ENCODE data around the gene SEPTIN10.
"Not testable (repeated sequence)": the region's sequence is repeated elsewhere in the genome, so short reads cannot be mapped to it uniquely, and the experiment has no call there.

The SEPTIN10 gene

DNA sequence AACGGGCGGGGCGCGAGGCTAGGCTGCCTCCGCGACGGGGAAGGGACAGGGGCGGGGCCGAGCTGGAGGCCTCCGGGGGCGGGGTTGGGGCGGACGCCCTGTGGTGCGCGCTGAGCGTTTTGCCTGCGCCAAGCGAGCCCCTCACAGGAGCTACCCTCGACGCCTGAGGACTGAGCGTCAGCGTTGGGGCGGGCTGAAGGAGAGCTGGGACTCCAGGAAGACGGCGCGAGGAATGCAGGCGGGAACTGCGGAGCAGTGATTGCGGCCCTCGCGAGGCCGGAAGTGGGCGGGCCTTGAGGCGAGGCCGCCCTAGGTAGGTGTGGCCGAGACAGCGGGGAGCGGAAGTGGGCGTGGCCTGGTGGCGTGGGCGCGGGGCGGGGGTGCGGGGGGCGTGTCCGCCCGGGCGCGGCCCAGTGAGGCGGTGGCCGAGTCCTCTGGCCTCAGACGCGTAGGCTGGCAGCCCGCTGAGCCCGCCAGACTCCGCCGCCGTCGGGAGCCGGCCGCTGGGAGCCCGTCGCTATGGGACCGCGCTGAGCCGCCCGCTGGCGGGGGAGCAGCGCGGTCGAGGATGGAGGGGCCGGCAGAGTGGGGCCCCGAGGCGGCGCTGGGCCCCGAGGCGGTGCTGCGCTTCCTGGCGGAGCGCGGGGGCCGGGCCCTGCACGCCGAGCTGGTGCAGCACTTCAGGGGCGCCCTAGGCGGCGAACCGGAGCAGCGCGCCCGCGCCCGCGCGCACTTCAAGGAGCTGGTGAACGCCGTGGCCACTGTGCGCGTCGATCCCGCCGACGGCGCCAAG, at the start of gene SEPTIN10, which contains the start of gene SOWAHC:
Gene SEPTIN10 (minus strand): TSS at position 45 of the 793 bp plus-strand sequence. CDS start 139 bp downstream, outside the sequence.
Gene SOWAHC (plus strand): TSS at position 443 of the 793 bp plus-strand sequence. CDS start 126 bp downstream, at position 569.
- FAIRE-seq = peak; percentile 17

DNA sequence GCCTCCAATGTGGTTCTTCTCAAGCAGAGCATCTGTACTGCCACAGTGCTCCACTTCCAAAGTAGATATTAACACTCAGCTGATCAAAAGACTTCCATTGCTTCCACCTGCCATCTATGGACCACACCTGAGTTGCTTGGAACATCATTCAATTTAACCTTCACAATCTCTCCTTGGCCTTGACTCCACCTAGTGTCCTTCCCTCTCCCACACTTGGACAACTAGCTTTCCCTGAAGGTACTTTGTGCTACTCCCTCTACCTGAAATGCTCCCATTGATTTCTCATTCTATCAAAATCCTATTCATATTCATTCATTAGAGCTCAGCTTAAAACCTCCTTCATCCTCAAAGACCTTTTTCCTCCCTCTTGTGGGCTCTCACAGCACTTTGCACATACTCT, 49.1 kb upstream of the SEPTIN10 start:
- no peak for FAIRE-seq

DNA sequence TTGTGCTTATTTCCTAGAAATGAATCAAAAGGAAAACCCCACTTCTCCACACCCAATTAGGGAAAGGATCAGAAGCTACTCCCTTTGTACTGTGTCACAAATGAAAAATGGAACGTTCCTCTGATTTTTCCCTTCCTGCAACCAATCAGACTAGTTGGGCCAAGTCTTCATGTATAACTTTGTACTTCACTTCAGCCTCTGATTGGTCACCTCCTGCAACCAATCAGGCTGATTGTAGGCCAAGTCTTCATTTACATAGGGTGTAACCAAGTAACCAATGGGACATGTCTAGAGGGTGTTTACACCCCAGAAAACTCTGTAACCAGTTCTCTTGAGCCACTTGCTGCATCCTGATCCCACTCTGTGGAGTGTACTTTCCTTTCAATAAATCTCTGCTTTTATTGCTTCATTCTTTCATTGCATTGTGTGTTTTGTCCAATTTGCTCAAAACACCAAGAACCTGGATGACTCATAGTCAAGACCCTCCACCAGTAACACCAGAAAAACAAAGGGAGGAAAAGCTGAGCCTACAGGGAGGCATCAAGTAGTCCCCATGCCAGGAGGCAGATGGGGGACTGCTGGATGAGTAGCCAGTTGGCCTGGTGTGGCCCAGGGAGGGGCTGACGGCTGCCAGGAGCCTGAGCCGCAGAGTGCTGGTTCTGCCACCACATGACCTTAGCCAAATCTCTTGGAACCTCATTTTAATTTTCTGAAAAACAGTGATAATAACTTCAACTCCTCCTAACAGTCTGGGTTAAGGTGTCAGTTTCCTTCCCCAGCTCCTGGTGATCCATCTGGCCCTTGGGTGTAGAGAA, 46.5 kb upstream of the SEPTIN10 start:
- no peak for FAIRE-seq

DNA sequence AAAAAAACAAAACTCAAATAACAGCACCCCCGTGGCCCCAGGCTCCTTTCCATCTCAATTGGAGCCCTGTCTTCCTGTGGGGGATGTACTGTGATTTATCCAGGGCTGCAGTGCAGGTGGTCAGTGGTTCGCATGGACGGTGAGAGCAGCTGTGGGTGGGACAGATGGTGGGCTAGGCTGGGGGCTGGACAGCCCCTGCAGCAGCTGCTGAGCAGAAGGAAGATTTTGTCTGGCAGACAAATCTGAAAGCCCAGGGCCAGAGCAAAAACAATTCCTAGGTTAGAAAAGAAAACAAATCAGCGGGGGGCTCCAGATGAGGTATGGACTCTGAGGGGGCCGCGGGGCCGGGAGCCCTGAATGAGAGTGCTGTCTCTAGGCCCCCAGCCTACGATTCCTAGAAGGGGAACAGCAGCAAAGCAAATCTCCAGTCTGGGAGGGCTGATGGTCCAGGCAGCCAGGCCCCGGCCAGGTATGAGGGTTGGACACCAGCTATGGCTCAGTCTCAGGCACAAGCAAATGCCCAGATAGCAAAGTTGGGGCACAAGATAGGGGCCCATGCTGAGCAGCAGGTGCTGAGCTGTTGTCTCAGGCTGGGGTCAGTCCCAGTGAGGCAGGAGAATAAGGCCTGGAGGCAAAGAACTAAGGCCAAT, 45.8 kb upstream of the SEPTIN10 start:
- no peak for FAIRE-seq

DNA sequence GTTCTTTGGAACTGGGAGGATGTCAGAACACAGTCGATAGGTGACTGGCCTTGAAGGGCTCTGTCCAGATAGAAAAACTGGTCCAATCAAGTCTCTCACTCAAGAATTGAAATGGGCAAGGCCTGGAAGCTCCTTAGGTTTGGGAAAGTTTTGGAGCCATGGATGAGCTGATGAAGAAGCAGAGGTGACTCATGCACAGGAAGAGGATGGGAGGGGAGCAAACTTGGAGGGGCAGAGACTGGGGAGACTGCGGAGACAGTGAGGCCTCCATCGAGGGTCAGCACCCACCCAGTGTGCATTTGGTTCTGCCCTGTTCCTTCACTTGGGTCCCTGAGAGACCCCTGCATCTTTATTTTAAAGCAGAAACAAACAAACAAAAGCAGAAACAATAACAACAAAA, 41.5 kb upstream of the SEPTIN10 start:
- FAIRE-seq = no peak

DNA sequence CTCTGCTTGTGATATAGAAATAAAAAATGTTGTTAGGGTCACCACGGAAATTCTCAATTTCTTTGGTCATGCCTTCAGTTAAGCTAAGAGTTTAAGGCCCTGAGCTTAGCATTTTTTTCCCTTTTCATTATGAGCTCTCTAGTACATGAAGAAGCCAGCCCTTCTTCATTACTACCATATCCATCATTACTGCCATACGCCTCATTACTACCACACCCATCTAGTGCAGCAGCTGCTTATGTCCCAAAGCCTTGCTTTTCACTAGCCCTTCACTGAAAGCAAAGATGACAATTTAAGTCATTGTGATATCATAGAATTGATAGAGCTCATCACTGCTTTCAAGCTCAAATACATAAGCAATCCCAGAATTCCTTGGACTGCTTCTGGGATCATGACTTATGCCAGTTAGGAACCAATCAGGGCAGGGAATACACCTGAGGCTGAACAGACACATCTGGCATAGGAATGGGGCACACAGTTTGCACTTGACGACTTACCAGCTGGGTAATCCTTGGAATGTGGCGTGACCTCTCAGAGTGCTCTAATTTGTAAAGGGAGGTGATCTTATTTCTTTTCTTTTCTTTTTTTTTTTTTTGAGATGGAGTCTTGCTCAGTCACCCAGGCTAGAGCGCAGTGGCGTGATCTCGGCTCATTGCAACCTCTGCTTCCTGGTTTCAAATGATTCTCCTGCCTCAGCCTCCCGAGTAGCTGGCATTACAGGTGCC, 40.7 kb upstream of the SEPTIN10 start:
- FAIRE-seq = no peak

DNA sequence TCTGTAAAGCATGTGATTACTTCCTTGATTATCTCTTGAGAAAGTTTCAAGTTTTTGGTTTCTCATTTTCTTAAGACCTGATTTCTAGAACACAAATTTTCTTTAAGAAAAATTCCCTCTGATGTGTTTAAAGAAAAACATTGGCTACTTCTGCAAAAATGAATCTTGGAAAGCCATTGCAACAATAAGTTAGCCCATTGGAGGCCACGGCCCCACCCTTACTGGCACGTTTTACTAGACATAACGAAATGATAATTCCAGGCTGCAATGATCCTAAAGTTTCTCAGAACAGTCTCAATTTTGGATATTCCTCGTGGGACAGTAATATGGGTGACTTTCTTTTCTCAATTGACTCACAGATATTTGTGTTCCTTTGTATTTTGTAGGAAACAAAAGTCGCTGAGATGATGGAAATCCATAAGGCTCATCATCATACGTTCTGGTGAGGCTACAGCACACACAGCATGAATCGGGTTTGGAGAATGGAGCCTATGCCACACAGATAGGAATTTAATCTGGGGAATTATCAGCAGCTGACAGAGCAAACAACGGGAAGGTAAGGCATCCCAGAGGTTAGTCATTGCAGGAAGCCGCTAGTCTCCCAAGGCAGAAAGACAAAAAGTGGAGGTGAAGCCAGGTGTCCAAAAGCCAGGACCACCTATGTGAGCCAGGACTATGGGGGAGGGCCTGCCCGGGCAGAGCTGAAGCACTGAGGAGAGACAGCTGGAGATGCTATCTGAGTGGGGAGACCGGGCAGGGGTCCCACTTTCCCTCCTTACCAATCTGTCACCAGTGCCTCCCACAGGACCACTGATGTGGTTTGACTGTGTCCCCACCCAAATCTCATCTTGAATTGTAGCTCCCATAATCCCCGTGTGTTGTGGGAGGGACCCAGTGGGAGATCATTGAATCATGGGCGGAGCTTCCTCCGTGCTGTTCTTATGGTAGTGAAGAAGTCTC, 36.2 kb upstream of the SEPTIN10 start:
- FAIRE-seq = no peak

DNA sequence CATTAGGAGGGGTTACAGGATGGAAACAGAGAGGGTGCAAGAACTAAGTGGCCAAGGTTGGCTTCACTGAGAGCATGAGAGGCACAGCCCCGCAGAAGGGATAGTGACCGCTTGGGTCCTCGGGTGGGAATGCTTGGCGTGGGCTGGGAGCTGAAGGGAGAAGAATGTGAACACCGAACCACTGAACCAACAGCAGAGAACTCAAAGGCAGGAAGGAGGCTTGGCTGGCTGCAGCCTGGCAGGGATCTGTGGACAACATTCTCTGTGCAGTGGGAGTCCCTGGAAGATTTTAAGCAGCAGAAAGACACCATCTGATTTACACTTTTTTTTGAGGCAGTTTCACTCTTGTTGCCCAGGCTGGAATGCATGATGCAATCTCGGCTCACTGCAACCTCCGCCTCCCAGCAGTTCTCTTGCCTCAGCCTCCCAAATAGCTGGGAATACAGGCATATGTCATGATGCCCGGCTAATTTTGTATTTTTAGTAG, 34.3 kb upstream of the SEPTIN10 start:
- no peak for FAIRE-seq

DNA sequence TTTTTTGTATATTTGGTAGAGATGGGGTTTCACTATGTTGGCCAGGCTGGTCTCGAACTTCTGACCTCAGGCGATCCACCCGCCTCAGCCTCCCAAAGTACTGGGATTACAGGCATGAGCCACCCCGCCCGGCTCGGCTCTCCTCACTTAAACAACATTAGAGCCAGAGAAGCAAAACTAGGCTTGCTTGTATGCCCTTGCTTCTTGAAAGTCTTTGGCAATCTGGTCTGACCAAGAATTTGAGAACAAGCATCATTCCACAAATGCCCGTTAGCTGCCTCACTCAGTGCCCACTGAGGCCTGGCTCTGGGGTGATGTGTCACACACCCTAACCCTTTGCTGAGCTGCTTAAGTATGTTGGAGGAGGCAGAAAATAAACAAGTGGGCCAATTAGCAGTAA, 33.9 kb upstream of the SEPTIN10 start:
- FAIRE-seq = no peak

DNA sequence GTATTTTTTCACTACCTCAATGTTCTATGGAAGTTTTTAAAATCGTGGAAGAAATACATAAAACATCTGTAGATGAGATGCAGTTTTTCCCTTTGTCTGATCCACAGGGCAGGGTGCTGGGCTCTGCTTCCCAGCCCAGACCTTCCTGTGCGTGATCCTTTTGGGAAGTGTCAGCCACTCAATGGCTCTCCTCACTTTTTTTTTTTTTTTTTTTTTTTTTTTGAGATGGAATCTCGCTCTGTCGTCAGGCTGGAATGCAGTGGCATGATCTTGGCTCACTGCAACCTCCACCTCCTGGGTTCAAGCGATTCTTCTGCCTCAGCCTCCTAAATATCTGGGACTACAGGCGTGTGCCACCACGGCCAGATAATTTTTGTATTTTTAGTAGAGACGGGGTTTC, 33.2 kb upstream of the SEPTIN10 start:
- FAIRE-seq = peak; percentile 11

DNA sequence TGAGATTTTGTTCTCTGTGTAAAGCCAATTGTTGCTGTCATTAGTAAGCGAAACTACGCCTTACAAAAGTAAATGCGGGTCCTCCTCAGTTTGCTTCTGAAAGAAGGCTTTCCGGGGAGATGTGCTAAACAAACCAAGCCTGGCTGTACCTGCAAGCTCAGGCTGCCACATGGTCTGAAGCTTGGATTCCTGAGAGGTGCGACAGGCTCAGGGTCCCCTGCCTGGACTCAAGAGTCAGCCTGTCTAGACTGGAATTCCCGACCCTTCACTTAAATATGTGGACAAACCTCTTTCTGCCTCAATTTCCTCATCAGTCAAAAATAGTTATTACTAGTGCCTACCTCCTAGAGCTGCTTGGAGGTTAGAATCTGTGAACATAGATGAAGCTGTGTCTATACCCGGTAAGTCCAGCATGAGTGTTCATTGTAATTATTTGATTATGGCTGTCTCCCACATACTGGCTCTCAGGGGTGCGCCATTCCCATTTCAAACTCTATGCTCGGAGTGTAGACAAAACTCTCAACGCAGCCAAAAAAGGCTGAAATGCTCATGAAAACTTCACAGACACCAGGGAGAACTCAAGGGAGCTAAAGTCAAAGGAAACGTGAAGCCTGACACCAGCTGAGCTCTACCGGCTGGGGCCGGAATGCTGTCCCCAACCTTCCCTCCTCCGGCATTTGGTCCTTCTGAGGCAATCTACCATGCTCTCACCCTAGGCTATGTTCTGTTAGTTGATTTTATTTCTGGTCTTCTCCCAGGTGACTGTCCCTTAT, 31.8 kb upstream of the SEPTIN10 start:
- no peak for FAIRE-seq

DNA sequence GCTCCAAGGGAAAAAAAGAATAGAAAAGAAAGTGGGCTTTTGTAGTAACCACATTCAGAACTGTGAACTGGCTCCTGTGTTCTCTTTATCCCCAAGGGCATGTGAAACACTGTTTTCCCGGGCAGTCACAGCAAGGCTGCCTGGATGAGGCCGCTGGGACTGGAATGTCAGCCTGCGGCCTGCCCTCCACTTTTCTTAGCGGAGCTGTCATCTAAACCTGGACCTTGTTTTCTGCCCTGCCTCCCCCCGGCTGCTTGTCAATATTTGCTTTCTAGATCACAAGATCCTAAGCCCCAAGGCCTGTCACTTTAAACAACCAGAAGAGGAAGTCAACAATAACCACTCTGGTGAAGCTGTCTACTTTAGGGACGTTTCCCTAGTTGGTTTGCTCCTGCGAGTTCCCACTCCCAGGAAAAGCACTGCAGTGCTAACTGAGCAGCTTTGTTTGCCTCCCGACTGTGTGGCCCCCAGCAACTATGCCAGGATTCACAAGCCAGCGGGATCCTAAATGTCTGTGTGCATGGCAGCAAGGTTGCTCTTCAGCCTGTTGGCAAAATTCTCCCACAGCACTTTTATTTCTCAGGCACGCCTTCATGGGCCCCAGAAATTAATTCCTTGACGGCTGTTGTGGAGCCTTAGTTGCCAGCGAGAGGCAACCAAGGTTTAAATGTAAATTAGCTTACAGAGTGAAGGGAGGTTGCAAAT, 31.0 kb upstream of the SEPTIN10 start:
- FAIRE-seq = no peak

DNA sequence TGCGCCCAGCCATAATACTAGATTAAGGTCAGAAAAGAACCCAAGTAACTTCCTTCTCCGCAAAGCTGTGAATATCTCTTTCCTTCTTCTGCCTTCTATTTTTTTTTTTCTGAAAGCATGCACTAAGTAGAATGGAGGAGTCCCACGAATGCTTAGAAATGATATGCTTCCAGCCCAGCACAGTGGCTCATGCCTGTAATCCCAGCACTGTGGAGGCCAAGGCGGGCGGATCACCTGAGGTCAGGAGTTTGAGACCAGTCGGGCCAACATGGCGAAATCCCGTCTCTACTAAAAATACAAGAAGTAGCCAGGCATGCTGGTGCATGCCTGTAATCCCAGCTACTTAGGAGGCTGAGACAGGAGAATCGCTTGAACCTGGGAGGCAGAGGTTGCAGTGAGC, 26.2 kb upstream of the SEPTIN10 start:
- FAIRE-seq = not testable (repeated sequence)

DNA sequence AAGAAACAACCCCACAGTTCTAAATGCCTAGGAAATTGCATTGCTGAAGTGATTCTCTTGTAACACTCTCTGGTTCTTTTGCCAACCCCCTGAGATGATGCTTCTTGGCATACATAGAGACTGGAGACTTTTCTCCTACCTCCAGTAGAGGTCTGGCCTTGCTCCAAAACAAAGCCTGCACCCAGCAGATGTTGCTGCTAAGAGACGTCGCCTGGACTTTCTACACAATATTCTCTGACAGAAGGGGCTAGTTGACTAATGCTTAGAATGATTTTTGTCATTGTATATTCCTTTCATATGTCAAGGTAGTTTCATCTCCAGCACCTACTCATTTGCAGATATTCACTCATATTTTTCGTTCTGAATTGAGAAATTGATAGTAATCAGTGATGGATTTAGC, 25.0 kb upstream of the SEPTIN10 start:
- FAIRE-seq = no peak

DNA sequence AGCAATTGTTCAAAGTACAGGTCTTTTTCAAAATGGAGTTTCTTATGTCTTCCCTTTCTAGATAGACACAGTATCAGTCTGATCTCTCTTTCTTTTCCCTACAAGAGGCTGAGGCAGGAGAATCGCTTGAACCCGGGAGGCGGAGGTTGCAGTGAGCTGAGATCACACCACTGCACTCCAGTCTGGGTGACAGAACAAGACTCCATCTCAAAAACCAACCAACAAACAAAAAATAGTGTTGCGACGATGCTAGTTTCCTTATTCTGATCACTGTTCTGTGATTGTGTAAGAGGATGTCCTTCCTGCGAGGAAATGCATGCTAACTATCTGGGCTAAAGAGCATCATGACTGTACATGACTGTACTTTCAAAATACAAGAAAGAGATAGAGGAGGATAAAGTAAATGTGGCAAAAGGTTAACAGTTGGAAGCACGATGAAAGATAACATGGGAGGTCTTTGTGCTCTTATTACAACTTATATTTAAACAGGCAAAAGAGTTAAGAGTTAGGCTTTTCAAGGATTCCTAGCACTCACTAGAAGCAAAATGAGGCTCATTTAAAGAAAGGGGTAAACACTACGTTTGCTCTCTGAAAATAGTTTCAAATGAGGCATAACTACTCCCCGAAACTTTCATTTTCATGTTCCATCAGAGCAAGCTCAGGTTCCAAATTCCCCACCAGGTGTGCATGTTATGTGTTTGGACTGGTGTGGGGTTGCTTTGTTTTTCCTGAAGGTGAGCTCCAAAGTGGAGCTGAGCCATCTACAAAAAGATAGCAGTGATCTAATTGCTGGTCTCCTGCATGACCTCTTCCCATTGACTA, 24.2 kb upstream of the SEPTIN10 start:
- no peak for FAIRE-seq

DNA sequence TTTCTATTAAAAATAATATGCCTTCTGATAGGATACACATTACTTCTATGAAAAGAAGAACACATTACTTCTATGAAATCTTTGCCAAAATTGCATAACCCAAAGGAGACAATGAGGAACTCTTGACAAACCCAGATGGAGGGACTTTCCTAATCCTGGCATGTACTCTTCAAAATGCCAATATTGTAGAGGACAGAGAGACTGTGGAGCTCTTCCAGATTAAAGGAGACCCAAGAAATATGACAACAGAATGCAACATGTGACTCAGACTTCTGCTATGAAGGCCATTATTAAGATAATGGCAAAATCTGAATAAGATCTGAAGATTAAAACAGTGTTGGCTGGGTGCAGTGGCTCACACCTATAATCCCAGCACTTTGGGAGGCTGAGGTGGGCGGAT, 22.6 kb upstream of the SEPTIN10 start:
- FAIRE-seq = no peak

DNA sequence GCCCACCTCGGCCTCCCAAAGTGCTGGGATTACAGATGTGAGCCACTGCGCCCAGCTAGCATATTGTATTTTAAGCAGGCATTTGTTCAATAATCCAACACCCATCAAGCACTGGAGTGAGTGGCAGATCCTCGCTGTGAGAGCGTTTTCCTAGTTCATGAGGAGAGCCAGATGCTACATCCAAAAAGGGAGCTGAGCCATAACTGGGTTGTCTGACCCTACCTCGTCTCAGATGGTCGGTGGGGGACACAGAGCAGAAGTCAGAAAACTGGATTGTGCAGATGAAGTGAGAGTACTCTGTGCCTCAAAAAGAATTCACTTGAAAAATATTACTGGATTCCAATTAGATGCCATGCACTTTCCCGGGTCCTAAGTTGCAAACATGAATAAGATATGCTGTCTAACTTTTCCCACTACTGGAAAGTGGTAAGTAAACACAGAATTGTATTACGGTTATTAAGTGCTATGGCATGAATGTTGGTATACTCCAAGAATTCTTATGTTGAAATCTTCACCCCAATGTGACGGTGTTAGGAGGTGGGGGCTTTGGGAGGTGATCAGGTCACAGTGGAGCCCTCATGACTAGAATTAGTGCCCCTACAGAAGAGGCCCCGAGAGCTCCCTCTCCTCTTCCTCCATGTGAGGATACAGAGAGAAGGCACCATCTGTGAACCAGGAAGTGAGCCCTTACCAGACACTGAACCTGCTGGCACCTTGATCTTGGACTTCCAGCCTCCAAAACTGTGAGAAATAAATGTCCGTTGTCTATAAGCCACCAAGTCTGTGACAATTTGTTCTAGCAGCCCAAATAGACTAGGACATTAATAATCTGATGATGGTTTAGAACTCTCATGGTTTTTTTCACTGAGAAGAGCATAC, 21.9 kb upstream of the SEPTIN10 start:
- no peak for FAIRE-seq
